Activated CD4-positive, alpha-beta T cell treated with anti-CD3 and anti-CD28 coated beads, Interleukin-2, amount 10 ng/mL, durations not matched to agents 7 days and 5 days (primary cell): ENCODE data around the gene STK4. TPM values are rescaled to one million over a fixed set of nuclear protein-coding genes. Genes with fewer than 3 reads are reported as not detected.
"Not testable (repeated sequence)": the region's sequence is repeated elsewhere in the genome, so short reads cannot be mapped to it uniquely, and the experiment has no call there.

Source experiments
- CTCF ChIA-PET: fragments of 350-600 bp; sonication (Branson Sonifier 250); formaldehyde crosslinking; loops from one replicate; lab custom pipeline; 2021; ENCODE audit warnings: antibody characterized with exemption; lab: Charles Lee
- POLR2A ChIA-PET: fragments of 350-600 bp; sonication (Branson Sonifier 250); formaldehyde crosslinking; loops from one replicate; lab custom pipeline; 2021; ENCODE audit warnings: antibody characterized with exemption; lab: Charles Lee
- DNase-seq: peaks from one replicate; pipeline ENCODE4 v3.0.0-alpha.2; 2020
- H3K27ac Mint-ChIP-seq: one replicate; pipeline ENCODE4 v1.8.0; 2021; ENCODE audit warnings: mild to moderate bottlenecking, moderate library complexity, mixed read lengths
- H3K27me3 Mint-ChIP-seq: one replicate; pipeline ENCODE4 v1.8.0; 2021; ENCODE audit warnings: mixed read lengths
- H3K36me3 Mint-ChIP-seq: one replicate; pipeline ENCODE4 v1.8.0; 2021; ENCODE audit warnings: low read depth, mixed read lengths
- H3K4me1 Mint-ChIP-seq: one replicate; pipeline ENCODE4 v1.8.0; 2021; ENCODE audit warnings: mixed read lengths
- H3K4me3 Mint-ChIP-seq: one replicate; pipeline ENCODE4 v1.8.0; 2021; ENCODE audit warnings: mild to moderate bottlenecking, moderate library complexity, mixed read lengths
- H3K9me3 Mint-ChIP-seq: one replicate; pipeline ENCODE4 v1.8.0; 2021; ENCODE audit warnings: mixed read lengths
- total RNA-seq, 2 experiments: library from RNA; stranded (reverse); gene quantifications; one replicate each; pipeline ENCODE4 v1.2.3, GENCODE V29; 2021

Gene STK4
- total RNA-seq, 2 experiments from 2014 or later = 201 to 229 TPM

DNA sequence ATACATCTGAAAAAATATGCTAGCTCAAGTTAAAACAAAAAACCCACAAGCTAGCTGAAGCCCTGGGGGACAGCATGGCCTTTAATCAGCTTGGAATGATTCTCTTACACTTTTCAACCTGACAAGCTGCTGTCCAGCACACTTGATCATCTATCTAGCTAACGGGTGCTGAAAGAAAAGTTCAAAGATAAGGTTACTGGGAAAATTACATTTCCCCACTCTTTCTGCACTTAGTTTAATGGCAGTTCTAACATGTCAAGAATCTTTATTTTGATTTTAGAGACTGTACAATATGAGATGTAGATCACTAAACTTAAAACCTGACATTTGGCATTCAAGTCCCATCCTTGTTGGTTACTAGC lies 53.4 kb downstream of the STK4 start:
- H3K27ac Mint-ChIP-seq = no peak overlapping the region

DNA sequence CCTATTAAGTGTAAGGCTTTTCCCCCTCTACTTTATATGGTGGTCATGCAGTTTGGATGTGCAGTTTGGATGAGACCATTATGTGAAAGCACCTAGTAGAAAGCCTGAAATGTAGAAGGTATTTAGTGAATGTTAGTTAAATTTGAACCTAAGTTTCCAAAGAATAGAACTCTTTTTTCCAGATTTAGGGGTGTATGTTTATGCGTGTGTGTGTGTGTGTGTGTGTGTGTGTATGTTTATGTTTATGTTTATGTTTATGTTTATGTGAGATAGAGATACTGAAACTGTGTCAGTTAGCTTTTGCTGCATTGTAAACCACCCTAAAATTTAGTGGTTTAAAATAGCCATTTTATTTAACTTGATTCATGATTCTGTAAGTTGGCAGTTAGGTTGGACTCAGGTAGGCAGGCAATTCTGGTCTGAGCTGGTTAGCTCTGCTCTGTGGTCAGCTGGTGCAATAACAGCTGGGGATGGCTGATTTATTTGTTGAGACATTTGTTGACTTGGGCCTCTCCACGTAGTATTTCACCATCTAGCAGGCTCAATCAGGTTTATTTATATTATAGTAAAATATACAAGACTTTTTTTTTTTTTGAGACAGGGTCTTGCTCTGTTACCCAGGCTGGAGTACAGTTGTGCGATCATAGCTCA lies 54.0 kb downstream of the STK4 start:
- Mint-ChIP-seq H3K9me3 (no peaks in the 10 kb centered on the region), H3K4me1 (peaks cover 39% of the 10 kb centered on the region), H3K4me3 (no peak overlapping the region), H3K27me3 (no peaks in the 10 kb centered on the region), H3K27ac (no peak overlapping the region), H3K36me3 (peaks cover 77% of the 10 kb centered on the region)
- ChIA-PET CTCF (interaction anchor here (1.0 to 1.8 kb wide), 3 partner anchors 39 to 353 kb away, joined by 4 to 5 read pairs (median 4); no protein-coding TSS in a partner anchor), POLR2A (no interaction called here)
- DNase-seq = no peak

More for the DNA sequence above, 53.4 kb downstream of the STK4 start:
- CTCF ChIA-PET = interaction anchor here (1.0 to 1.8 kb wide), 2 partner anchors 38 to 354 kb away, joined by 4 to 5 read pairs; no protein-coding TSS in a partner anchor
- POLR2A ChIA-PET = no interaction called here
- DNase-seq = no peak
- H3K4me3 Mint-ChIP-seq = no peak overlapping the region
- peaks cover 42% of the 10 kb centered on the region for H3K4me1 Mint-ChIP-seq
- no peaks in the 10 kb centered on the region for H3K9me3 Mint-ChIP-seq
- H3K27me3 Mint-ChIP-seq = no peaks in the 10 kb centered on the region
- peaks cover 75% of the 10 kb centered on the region for H3K36me3 Mint-ChIP-seq

DNA sequence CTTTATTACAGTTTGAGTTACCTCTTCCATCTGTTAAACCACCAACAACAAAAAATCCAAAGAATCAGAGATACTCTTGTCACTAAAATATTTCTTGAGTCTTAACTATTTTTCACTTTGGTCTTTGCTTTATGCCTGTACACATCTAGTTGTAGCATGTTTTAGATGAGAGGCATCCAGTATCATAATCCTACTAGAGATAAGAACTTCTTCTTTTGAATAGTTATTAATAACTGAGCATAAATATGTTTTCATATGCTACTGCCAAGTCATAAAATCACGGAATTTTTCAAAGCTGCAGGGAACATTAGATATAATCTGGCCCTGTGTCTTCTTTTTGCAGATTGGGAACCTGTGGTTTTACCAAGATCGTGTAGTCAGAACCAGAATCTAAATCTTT lies 55.3 kb downstream of the STK4 start:
- no peaks in the 10 kb centered on the region for H3K27me3 Mint-ChIP-seq
- ChIA-PET POLR2A (no interaction called here), CTCF (interaction anchor here (1.5 kb wide), 1 partner anchor 41 kb away, joined by 4 read pairs; no protein-coding TSS in a partner anchor)
- H3K36me3 Mint-ChIP-seq = peaks cover 78% of the 10 kb centered on the region
- H3K9me3 Mint-ChIP-seq = no peaks in the 10 kb centered on the region
- H3K27ac Mint-ChIP-seq = peak overlapping the region; percentile 22
- H3K4me1 Mint-ChIP-seq = peaks cover 39% of the 10 kb centered on the region
- H3K4me3 Mint-ChIP-seq = no peak overlapping the region
- DNase-seq = no peak

DNA sequence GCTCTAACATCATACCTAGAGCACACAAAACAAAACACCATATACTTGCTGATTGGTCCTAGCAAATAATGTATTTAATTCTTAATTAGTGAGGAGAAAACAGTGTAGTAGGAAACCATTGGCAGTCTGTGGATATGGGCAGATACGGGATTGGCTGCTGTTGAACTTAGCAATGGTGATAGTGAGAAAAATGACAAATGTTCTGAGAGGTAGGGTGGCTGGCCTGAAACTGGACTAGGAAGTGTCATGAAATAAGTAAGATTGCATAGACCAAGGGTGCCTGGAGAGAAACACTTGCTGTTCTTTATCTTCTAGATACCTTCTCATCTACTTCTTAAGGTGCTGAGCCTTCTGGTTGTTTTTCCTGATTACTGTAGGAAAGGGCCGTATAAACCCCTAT lies 56.8 kb downstream of the STK4 start:
- CTCF ChIA-PET = not testable (repeated sequence)

DNA sequence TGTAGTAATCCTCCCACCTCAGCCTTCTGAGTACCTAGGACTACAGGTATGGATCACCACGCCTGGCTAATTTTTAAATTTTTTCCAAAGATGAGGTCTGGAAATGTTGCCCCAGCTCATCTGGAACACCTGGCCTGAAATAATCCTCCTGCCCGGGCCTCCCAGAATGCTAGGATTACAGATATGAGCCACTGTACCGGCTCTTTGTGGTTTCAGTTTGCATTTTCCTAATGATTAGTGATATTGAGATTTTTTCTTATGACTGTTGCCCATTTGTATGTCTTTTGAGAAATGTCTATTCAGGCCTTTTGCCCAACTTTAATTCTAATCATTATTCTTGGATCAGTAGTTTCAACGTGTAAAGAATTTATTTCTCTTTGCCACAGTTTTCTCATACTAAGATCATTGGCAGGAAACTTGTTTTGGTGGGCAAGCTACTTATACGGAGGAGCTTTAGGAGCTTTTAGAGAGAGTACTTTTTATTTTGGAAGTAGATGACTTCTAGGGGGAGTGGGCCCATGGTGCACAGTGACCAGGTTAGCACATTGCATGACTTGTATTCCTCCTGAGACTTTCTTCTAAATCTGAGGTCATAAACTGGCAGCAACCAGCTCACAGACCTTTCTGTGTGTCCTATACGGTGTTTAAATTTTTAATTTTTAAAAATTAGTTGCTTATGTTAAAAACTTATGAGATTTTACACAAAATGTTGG lies 62.3 kb downstream of the STK4 start:
- DNase-seq = no peak
- ChIA-PET POLR2A (no interaction called here), CTCF (interaction anchor here (1.1 to 1.4 kb wide), 3 partner anchors 9 to 334 kb away, joined by 3 to 4 read pairs (median 4); partner anchors contain the start of gene SYS1)
- Mint-ChIP-seq H3K4me1 (peaks cover 39% of the 10 kb centered on the region), H3K4me3 (no peak overlapping the region), H3K36me3 (peaks cover 70% of the 10 kb centered on the region), H3K27ac (no peak overlapping the region), H3K9me3 (no peaks in the 10 kb centered on the region), H3K27me3 (no peaks in the 10 kb centered on the region)

More for the DNA sequence above, 56.8 kb downstream of the STK4 start:
- H3K27ac Mint-ChIP-seq, POLR2A ChIA-PET, DNase-seq, H3K4me3 Mint-ChIP-seq, H3K27me3 Mint-ChIP-seq, H3K9me3 Mint-ChIP-seq: not testable (repeated sequence)
- Mint-ChIP-seq H3K36me3 (peaks cover 76% of the 10 kb centered on the region), H3K4me1 (peaks cover 39% of the 10 kb centered on the region)

DNA sequence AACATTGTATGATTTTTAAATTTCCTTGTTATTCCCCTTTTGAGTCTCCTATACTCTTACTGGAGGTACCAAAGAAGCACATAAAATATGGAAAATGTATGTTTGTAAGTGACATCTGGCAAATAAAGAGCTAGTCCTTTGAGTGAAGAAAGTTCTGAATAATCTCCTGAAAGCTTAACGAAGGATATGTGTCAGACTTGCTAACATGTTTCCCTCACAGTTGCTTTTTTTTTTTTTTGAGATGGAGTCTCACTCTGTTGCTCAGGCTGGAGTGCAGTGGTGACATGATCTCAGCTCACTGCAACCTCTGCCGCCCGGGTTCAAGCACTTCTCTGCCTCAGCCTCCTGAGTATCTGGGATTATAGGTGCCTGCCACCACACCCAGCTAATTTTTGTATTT lies 63.6 kb downstream of the STK4 start:
- Mint-ChIP-seq H3K27me3 (no peaks in the 10 kb centered on the region), H3K27ac (no peak overlapping the region), H3K9me3 (no peaks in the 10 kb centered on the region), H3K4me3 (no peak overlapping the region), H3K36me3 (peaks cover 64% of the 10 kb centered on the region), H3K4me1 (peaks cover 48% of the 10 kb centered on the region)
- POLR2A ChIA-PET = interaction anchor here (0.6 kb wide), 1 partner anchor 23 kb away, joined by 13 read pairs; no protein-coding TSS in a partner anchor
- DNase-seq = no peak
- CTCF ChIA-PET = interaction anchor here (0.8 to 1.4 kb wide), 4 partner anchors 8 to 112 kb away, joined by 3 to 4 read pairs (median 4); no protein-coding TSS in a partner anchor

DNA sequence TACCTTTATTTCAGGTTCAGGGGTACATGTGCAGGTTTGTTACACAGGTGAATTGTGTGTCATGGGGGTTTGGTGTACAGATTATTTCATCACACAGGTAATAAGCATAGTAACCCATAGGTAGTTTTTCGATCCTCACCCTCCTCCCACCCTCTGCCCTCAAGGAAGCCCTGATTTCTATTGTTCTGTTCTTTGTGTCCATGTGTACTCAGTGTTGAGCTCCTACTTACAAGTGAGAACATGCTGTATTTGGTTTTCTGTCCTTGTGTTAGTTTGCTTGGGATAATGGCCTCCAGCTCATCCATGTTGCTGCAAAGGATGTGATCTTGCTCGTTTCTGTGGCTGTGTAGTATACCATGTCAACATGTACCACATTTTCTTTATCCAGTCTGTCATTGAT lies 66.0 kb downstream of the STK4 start:
- H3K27me3 Mint-ChIP-seq = no peaks in the 10 kb centered on the region
- H3K36me3 Mint-ChIP-seq = peaks cover 55% of the 10 kb centered on the region
- no peak overlapping the region for H3K4me3 Mint-ChIP-seq
- ChIA-PET CTCF (interaction anchor here (0.6 kb wide), 2 partner anchors 39 to 40 kb away, joined by 4 to 5 read pairs; no protein-coding TSS in a partner anchor), POLR2A (no interaction called here)
- no peaks in the 10 kb centered on the region for H3K9me3 Mint-ChIP-seq
- H3K4me1 Mint-ChIP-seq = peaks cover 55% of the 10 kb centered on the region
- H3K27ac Mint-ChIP-seq = no peak overlapping the region
- no peak for DNase-seq

DNA sequence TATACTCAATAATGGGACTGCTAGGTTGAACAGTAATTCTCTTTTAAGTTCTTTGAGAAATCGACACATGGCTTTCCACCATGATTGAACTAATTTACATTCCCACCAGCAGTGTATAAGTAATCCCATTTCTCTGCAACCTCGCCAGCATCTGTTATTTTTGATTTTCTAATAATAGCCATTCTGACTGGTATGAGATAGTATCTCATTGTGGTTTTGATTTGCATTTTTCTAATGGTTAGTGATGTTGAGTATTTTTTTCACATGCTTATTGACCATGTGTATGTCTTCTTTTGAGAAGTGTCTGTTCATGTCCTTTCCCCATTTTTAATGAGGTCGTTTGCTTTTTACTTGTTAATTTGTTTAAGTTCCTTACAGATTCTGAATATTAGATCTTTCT lies 66.5 kb downstream of the STK4 start:
- Mint-ChIP-seq H3K27me3 (no peaks in the 10 kb centered on the region), H3K4me3 (no peak overlapping the region)

DNA sequence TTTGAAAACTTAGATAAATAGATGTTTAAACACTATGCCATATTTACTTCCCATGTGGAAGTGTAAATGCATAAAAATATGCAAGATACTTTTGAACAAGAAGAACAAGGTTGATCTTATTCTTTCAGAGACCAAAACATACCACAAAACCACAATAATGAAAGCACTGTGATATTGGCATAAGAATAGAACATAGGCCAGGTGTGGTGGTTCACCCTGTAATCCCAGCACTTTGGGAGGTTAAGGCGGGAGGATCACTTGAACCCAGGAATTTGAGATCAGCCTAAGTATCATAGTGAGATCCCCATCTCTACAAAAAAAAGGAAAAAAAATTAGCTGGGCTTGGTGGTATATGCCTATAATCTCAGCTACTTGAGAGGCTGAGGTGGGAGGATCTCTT lies 68.1 kb downstream of the STK4 start:
- CTCF ChIA-PET = interaction anchor here (1.3 to 2.1 kb wide), 2 partner anchors 10 to 48 kb away, joined by 3 to 6 read pairs; no protein-coding TSS in a partner anchor
- DNase-seq = no peak
- Mint-ChIP-seq H3K27ac (no peak overlapping the region), H3K4me1 (peaks cover 48% of the 10 kb centered on the region), H3K9me3 (no peaks in the 10 kb centered on the region), H3K27me3 (no peaks in the 10 kb centered on the region), H3K4me3 (no peak overlapping the region), H3K36me3 (peaks cover 46% of the 10 kb centered on the region)
- POLR2A ChIA-PET = no interaction called here

More for the DNA sequence above, 66.5 kb downstream of the STK4 start:
- peaks cover 52% of the 10 kb centered on the region for H3K4me1 Mint-ChIP-seq
- DNase-seq = no peak
- H3K27ac Mint-ChIP-seq = no peak overlapping the region
- no peaks in the 10 kb centered on the region for H3K9me3 Mint-ChIP-seq
- ChIA-PET CTCF (interaction anchor here (0.6 to 1.4 kb wide), 2 partner anchors 11 to 46 kb away, joined by 3 read pairs; no protein-coding TSS in a partner anchor), POLR2A (no interaction called here)
- peaks cover 52% of the 10 kb centered on the region for H3K36me3 Mint-ChIP-seq

DNA sequence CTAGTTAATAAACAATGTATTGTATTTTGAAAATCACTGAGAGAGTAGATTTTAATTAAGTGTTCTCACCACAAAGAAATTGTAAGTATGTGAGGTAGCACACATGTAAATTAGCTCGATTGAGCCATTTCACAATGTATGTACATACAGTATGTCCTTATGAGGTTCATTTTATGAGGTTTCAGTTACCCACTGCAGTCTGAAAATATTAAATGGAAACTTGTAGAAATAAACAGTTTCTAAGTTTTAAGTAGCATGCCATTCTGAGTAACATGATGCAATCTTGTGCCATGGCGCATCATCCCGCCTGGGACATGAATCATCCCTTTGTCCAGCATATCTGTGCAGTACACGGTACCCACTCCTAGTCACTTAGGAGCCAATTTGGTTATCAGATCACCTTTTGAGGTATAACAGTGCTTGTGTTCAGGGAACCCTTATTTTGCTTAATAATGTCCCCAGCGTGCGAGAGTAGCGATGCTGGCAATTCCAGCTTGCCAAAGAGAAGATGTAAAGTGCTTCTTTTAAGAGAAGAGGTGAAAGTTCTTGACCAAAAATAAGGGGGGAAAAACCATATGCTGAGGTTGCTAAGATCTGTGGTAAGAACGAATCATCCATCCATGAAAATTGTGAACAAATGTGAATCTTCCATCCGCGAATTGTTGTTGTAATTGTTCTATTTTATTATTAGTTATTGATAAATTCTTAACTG lies 69.9 kb downstream of the STK4 start:
- Mint-ChIP-seq H3K36me3 (peaks cover 54% of the 10 kb centered on the region), H3K9me3 (no peaks in the 10 kb centered on the region), H3K4me1 (peaks cover 58% of the 10 kb centered on the region), H3K27ac (peak overlapping the region; percentile 44), H3K4me3 (no peak overlapping the region), H3K27me3 (no peaks in the 10 kb centered on the region)
- POLR2A ChIA-PET = no interaction called here
- CTCF ChIA-PET = interaction anchor here (2.1 kb wide), 1 partner anchor 8 kb away, joined by 6 read pairs; no protein-coding TSS in a partner anchor
- DNase-seq = no peak

DNA sequence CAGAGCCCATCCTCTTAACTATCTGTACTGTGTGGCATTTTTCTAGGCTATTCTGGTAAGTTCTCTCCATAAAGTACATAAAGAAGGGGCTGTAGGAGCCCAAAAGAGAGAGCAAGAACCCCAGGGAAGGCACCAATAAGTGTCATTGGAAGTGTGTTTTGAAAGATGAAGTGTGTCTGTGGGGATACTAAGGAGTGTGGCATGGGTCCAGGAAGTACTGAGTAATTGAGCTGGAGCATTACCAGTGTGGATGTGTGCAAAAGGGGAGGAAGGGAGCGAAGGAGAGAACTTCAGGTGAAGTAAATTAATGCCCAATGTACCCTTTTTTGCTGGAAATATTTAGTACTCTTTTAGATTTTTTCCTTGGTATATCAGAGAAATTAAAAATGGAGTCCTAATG lies 70.7 kb downstream of the STK4 start:
- no peak for DNase-seq
- ChIA-PET CTCF (interaction anchor here (1.4 kb wide), 1 partner anchor 8 kb away, joined by 4 read pairs; no protein-coding TSS in a partner anchor), POLR2A (no interaction called here)
- no peak overlapping the region for H3K27ac Mint-ChIP-seq
- H3K27me3 Mint-ChIP-seq = no peaks in the 10 kb centered on the region
- peaks cover 56% of the 10 kb centered on the region for H3K36me3 Mint-ChIP-seq
- H3K4me1 Mint-ChIP-seq = peaks cover 63% of the 10 kb centered on the region
- no peak overlapping the region for H3K4me3 Mint-ChIP-seq
- H3K9me3 Mint-ChIP-seq = no peaks in the 10 kb centered on the region

DNA sequence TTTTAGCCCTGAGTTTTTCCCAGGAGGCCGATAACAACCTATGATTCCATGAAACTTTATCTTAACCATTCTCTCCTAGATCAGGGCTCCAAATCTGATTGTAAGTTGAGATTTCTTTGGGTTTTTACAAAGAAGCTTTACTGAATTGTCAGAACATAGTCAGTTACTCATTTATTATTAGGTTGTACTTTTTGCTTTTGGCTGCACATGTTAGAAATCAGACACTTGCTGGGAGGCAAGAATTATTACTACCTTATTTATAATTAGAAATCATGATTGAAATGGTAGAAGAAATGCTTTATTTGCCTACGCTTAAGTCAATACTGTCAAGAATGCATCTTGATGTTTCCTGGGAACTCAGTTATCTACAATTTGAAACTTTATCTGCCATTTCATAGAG lies 71.3 kb downstream of the STK4 start:
- peaks cover 62% of the 10 kb centered on the region for H3K4me1 Mint-ChIP-seq
- peaks cover 56% of the 10 kb centered on the region for H3K36me3 Mint-ChIP-seq
- no peaks in the 10 kb centered on the region for H3K9me3 Mint-ChIP-seq
- H3K27ac Mint-ChIP-seq = no peak overlapping the region
- no peak for DNase-seq
- POLR2A ChIA-PET = no interaction called here
- H3K27me3 Mint-ChIP-seq = no peaks in the 10 kb centered on the region
- H3K4me3 Mint-ChIP-seq = no peak overlapping the region
- CTCF ChIA-PET = interaction anchor here (1.0 to 1.4 kb wide), 2 partner anchors 8 to 11 kb away, joined by 3 to 4 read pairs; no protein-coding TSS in a partner anchor
